NB4 (cell line): ENCODE results near the gene RASAL2.

Experiments
- POLR2A ChIP-seq: IDR thresholded peaks from 2 replicates; pipeline ENCODE4 v1.6.1; 2011; ENCODE audit warnings: mild to moderate bottlenecking; ENCODE audit not compliant: insufficient read length; ENCODE audit errors: extremely low read depth
- TF ChIP-seq, protein P1 (sequence below): IDR thresholded peaks from one replicate; pipeline ENCODE4 v1.5.1; 2012; ENCODE audit warnings: low read depth, low read length

DNA sequence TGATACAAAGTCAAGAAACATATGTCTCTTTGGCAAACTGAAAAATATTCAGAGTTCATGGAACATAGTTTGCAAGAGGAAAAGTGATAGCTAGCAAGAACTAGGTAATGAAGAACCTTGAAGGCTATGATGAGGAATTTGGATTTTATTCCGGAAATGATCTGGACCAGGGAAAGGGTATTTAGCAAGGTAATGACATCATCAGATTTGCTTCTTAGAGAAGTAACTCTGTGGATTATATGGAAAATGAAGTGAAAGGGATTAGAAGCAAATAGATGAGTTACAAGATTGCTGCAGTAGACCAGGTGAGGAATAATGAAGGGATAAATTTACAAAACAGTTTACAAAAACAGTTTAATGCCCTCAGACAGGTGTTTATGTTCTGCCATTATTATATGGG is 197.3 kb downstream of the RASAL2 start:
- TF ChIP-seq, protein P1, sequence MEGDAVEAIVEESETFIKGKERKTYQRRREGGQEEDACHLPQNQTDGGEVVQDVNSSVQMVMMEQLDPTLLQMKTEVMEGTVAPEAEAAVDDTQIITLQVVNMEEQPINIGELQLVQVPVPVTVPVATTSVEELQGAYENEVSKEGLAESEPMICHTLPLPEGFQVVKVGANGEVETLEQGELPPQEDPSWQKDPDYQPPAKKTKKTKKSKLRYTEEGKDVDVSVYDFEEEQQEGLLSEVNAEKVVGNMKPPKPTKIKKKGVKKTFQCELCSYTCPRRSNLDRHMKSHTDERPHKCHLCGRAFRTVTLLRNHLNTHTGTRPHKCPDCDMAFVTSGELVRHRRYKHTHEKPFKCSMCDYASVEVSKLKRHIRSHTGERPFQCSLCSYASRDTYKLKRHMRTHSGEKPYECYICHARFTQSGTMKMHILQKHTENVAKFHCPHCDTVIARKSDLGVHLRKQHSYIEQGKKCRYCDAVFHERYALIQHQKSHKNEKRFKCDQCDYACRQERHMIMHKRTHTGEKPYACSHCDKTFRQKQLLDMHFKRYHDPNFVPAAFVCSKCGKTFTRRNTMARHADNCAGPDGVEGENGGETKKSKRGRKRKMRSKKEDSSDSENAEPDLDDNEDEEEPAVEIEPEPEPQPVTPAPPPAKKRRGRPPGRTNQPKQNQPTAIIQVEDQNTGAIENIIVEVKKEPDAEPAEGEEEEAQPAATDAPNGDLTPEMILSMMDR, result no peak
- TF ChIP-seq POLR2A, result no peak
